Fibroblast of lung (primary cell): Measurements from ENCODE around the gene RCAN1. TPM values are rescaled to one million over a fixed set of nuclear protein-coding genes. Genes with fewer than 3 reads are reported as not detected.

Source experiments
- DNase-seq, 2 donors: peaks; one replicate each; pipeline versions ENCODE4 v3.0.0 to v3.0.0-alpha.2; 2010; ENCODE audit warnings: low read depth in 2 of 2
- H2AFZ ChIP-seq: 2 replicates; pipeline ENCODE4 v1.5.1; 2012; ENCODE audit warnings: low read length, control low read depth, inconsistent platforms
- H3K27ac ChIP-seq: 2 replicates; pipeline ENCODE4 v1.5.1; 2011; ENCODE audit warnings: low read length, control low read depth; ENCODE audit not compliant: insufficient read depth
- H3K27me3 ChIP-seq: 2 replicates; pipeline ENCODE4 v1.5.1; 2011; ENCODE audit warnings: mild to moderate bottlenecking, low read length; ENCODE audit not compliant: control insufficient read depth, insufficient read depth
- H3K36me3 ChIP-seq: 2 replicates; pipeline ENCODE4 v1.5.1; 2011; ENCODE audit warnings: low read length; ENCODE audit not compliant: control insufficient read depth, insufficient read depth
- H3K4me1 ChIP-seq: 2 replicates; pipeline ENCODE4 v1.5.1; 2011; ENCODE audit warnings: low read length; ENCODE audit not compliant: control insufficient read depth, insufficient read depth; ENCODE audit errors: extremely low read depth
- H3K4me2 ChIP-seq: 2 replicates; pipeline ENCODE4 v1.5.1; 2011; ENCODE audit warnings: low read length, control low read depth; ENCODE audit not compliant: insufficient read depth; ENCODE audit errors: extremely low read depth
- H3K4me3 ChIP-seq, 4 experiments: fragments of 200-600 bp in 1 of 4; sonication (generic) in 1 of 4; replicated peaks in 1 of 4; 2 replicates each; pipeline ENCODE4 v1.5.1; 2011 to 2016; ENCODE audit warnings: low read length in 4 of 4, low read depth in 3 of 4, mild to moderate bottlenecking in 3 of 4, control low read depth in 2 of 4, inconsistent platforms in 1 of 4, mixed read lengths in 1 of 4; ENCODE audit not compliant: insufficient read depth in 1 of 4; ENCODE audit errors: control extremely low read depth in 1 of 4
- H3K79me2 ChIP-seq: 2 replicates; pipeline ENCODE4 v1.5.1; 2012; ENCODE audit warnings: mild to moderate bottlenecking, low read length, inconsistent platforms; ENCODE audit not compliant: control insufficient read depth, insufficient read depth
- H3K9ac ChIP-seq: 2 replicates; pipeline ENCODE4 v1.5.1; 2011; ENCODE audit warnings: mild to moderate bottlenecking, low read length, control low read depth; ENCODE audit not compliant: insufficient read depth
- H3K9me3 ChIP-seq: 2 replicates; pipeline ENCODE4 v1.5.1; 2012; ENCODE audit warnings: low read depth, low read length; ENCODE audit not compliant: control insufficient read depth, insufficient read depth
- H4K20me1 ChIP-seq: 2 replicates; pipeline ENCODE4 v1.5.1; 2011; ENCODE audit warnings: low read length; ENCODE audit not compliant: control insufficient read depth, insufficient read depth; ENCODE audit errors: extremely low read depth
- EZH2 ChIP-seq: IDR thresholded peaks from 2 replicates; pipeline ENCODE4 v1.5.1; 2012; ENCODE audit warnings: low read length, control low read depth, mild to moderate bottlenecking; ENCODE audit errors: missing control alignments
- polyA plus RNA-seq, 2 donors: library from polyadenylated mRNA; depleted of rRNA in 1 of 2; stranded (reverse) in 1 of 2; unstranded in 1 of 2; fragments of >200 nt; gene quantifications; 2 replicates each; pipeline ENCODE4 v1.2.1, GENCODE V29; 2011 to 2012; ENCODE audit warnings: missing spikeins in 1 of 2
- total RNA-seq: library from RNA; depleted of rRNA; stranded (reverse); fragments of >200 nt; gene quantifications from 2 replicates; pipeline ENCODE4 v1.2.1, GENCODE V29; 2014
- TF ChIP-seq, protein P1 (sequence below), 2 donors: IDR thresholded peaks in 1 of 2; conservative IDR thresholded peaks in 1 of 2; 1 replicate in 1 of 2; 2 replicates in 1 of 2; pipeline ENCODE4 v1.5.1; 2011 to 2012; ENCODE audit warnings: low read length in 2 of 2, control low read depth in 1 of 2, inconsistent platforms in 1 of 2, low read depth in 1 of 2, mild to moderate bottlenecking in 1 of 2

The RCAN1 gene
- total and polyA plus RNA-seq, 2 donors (not counting 1 experiment from before 2014, with no cell fraction given), result 94.8 to 259 TPM

- H3K4me2 ChIP-seq, result no peak overlapping the region
- DNase-seq, result no peak
- H3K4me1 ChIP-seq, result peaks cover 7% of the 10 kb centered on the region
- no peak overlapping the region for H3K4me3 ChIP-seq
- H3K36me3 ChIP-seq, result no peaks in the 10 kb centered on the region
- no peak overlapping the region for H2AFZ ChIP-seq
- H3K9ac ChIP-seq, result no peak overlapping the region
- H3K9me3 ChIP-seq, result no peaks in the 10 kb centered on the region
- no peak overlapping the region for H3K27ac ChIP-seq
- no peak for TF ChIP-seq EZH2
- TF ChIP-seq, protein P1, sequence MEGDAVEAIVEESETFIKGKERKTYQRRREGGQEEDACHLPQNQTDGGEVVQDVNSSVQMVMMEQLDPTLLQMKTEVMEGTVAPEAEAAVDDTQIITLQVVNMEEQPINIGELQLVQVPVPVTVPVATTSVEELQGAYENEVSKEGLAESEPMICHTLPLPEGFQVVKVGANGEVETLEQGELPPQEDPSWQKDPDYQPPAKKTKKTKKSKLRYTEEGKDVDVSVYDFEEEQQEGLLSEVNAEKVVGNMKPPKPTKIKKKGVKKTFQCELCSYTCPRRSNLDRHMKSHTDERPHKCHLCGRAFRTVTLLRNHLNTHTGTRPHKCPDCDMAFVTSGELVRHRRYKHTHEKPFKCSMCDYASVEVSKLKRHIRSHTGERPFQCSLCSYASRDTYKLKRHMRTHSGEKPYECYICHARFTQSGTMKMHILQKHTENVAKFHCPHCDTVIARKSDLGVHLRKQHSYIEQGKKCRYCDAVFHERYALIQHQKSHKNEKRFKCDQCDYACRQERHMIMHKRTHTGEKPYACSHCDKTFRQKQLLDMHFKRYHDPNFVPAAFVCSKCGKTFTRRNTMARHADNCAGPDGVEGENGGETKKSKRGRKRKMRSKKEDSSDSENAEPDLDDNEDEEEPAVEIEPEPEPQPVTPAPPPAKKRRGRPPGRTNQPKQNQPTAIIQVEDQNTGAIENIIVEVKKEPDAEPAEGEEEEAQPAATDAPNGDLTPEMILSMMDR (conservative IDR thresholded peaks at IDR 0.05 in 1 of 2, IDR thresholded peaks at IDR 0.05 in 1 of 2; ENCODE audit: low read depth in 1 of 2, low read length in 2 of 2), result no peak
- H3K27me3 ChIP-seq, result no peaks in the 10 kb centered on the region
- no peaks in the 10 kb centered on the region for H4K20me1 ChIP-seq
- no peaks in the 10 kb centered on the region for H3K79me2 ChIP-seq
Observed at GRCh38 chr21:34594566-34595234, 20.2 kb downstream of the RCAN1 start.

DNA sequence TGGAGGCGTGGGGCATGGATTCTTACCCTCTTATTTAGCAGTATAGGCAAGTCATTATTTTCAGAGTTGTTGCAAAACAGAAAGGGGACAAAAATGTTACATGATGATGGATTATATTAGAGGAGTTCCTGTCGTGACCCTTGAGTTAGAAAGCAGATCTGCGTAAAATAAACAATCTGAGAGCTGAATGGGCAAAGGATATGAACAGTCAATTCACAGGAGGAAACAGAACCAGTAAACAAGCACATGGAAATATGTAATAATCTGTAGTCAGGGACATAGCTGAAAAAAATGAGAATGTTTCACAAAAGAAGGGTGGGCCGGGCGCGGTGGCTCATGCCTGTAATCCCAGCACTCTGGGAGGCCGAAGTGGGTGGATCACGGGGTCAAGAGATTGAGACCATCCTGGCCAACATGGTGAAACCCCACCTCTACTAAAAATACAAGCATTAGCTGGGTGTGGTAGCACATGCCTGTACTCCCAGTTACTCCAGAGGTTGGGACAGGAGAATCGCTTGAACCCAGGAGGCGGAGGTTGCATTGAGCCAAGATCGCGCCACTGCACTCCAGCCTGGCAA lies 20.9 kb downstream of the RCAN1 start:
- Histone ChIP-seq H3K36me3 (no peaks in the 10 kb centered on the region), H3K4me2 (no peak overlapping the region), H4K20me1 (no peaks in the 10 kb centered on the region), H3K79me2 (no peaks in the 10 kb centered on the region), H3K4me1 (peaks cover 7% of the 10 kb centered on the region), H3K27ac (no peak overlapping the region), H2AFZ (no peak overlapping the region), H3K9ac (no peak overlapping the region), H3K27me3 (no peaks in the 10 kb centered on the region), H3K9me3 (no peaks in the 10 kb centered on the region), H3K4me3 (no peak overlapping the region)
- TF ChIP-seq EZH2, result no peak
- TF ChIP-seq, protein P1 (conservative IDR thresholded peaks at IDR 0.05 in 1 of 2, IDR thresholded peaks at IDR 0.05 in 1 of 2; ENCODE audit: low read depth in 1 of 2, low read length in 2 of 2), result no peak
- DNase-seq, result peak in 1 of 2 donors; percentile 44

DNA sequence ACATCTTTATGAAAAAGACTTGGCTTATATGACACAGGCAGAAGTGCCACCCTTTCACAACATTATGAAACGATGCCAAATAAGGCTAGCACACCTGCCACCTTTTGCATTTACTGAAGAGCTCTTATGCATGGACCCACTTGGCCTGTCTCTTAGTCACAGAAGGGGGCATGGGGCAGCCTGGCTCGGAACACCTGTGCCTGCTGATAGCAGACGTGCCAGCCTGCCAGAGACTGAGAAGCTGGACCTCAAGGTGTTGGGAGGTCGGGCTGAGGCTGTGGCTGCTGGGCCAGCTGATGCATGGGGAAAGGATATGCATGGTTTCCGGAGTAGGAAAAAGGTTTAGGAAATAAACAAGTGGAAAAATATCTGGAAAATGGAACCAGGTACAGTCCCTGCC lies 21.5 kb downstream of the RCAN1 start:
- Histone ChIP-seq H2AFZ (no peak overlapping the region), H3K4me3 (no peak overlapping the region), H3K4me2 (no peak overlapping the region), H4K20me1 (no peaks in the 10 kb centered on the region), H3K36me3 (no peaks in the 10 kb centered on the region), H3K27ac (no peak overlapping the region), H3K4me1 (peaks cover 4% of the 10 kb centered on the region), H3K79me2 (no peaks in the 10 kb centered on the region), H3K27me3 (no peaks in the 10 kb centered on the region), H3K9ac (no peak overlapping the region), H3K9me3 (no peaks in the 10 kb centered on the region)
- DNase-seq, result no peak
- TF ChIP-seq EZH2, result no peak
- TF ChIP-seq, protein P1 (conservative IDR thresholded peaks at IDR 0.05 in 1 of 2, IDR thresholded peaks at IDR 0.05 in 1 of 2; ENCODE audit: low read depth in 1 of 2, low read length in 2 of 2), result no peak
